GM18505 (cell line): ENCODE measurements around the gene PDCD10.

Experiments
- ATAC-seq: cut with Tn5 transposase; IDR thresholded peaks from one replicate; pipeline ENCODE4 v1.9.1; 2021; ENCODE audit not compliant: unreplicated experiment
- POLR2A ChIP-seq: IDR thresholded peaks from 4 replicates; pipeline ENCODE4 v1.6.1; 2011; ENCODE audit warnings: borderline replicate concordance; ENCODE audit not compliant: insufficient read depth, insufficient read length; ENCODE audit errors: extremely low read depth

Gene PDCD10

DNA sequence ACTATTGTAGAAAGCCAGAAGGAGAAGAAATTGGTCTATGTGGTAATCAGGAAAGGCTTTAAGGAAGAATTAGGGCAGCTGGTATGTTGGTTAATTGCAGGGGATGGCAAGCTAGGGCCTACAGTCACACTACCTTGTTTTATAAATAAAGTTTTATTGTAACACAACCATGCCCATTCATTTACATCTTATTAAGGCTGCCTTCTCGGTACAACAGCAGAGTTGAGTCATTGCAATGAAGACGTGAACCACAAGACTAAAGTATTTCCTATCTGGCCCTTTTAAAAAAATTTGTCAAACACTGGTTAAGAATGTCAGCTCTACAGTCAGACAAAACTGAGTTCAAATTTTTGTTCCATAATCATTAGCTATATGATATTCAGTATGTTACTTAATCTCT lies 9.1 kb upstream of the PDCD10 start:
- no peak for TF ChIP-seq POLR2A
- ATAC-seq, result no peak

DNA sequence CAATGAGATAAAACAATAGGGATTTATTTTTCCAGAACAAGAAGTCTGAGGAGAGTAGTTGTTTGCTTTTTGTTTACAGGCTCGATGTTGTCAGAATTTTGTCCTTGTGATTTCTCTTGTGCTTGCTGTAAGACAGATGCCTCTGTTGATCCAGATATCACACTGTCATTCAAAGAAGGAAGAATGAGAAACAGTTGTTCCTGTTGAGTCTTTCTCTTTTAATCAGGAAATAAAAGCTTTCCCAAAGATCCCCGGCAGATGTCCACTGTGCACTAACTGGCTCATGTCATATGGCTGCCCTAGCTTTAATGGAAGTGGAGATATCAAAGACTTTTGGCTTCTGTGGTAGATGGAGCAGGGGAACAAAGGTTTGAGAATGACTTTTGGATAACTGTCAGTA lies 7.6 kb upstream of the PDCD10 start:
- ATAC-seq, result no peak
- no peak for TF ChIP-seq POLR2A

DNA sequence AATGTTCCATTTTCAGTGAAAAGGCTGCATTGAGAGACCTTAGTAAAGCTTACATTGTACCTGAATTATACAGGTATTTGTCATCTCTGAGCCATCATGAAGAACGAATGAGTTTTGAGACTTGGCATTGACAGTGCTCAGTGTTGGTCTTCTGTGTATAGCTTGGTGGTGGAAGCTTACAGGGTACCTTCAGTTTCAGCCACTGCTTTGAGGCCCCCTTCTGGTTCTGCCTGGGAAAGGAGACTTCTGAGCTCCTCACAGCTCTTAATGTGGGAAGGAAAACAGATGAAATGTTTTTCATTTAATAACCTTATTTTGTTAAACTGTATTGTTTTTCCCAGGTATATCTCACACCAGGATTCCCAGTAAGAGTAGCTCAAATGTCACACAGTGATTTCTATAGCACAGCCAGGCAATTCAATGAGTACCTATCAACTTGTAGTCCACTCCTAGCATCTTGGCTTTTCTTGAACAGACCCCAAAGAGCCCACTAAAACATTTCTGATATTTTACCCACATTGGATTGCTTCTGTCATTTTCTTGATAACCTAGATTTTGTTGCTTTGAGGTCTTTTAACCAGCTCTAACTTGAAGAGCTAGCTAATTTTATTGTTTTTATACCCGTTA lies 6.4 kb upstream of the PDCD10 start:
- peak; percentile 98 for ATAC-seq
- no peak for TF ChIP-seq POLR2A

DNA sequence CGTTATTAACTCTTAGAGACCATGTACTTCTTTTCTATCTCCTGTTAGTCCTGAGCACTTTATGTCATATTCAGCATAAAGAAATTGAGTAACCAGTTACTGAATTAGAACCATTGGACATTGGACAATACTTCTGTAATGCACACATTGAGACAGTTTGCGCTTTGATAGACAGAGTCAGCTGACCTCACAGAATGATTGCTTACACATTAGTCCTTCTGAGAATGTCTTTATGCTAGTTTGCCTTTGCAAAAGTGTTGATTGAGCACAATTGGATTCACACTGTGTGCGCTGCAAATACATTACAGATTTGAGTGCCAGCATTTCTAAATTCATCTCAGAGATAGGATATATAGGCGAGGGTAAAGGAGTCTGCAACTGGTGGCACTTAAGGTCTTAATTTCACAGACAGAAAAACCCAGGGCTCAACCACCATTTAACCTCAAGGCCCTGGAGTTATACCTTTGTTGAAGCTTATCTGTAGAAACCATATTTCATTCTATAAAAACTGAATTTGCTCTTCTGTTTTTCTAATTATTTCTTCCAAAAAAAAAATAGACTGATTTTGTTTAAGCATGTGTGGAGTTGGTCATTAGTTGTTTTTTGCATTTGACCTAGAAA lies 4.6 kb upstream of the PDCD10 start:
- TF ChIP-seq POLR2A, result no peak

GRCh38 chr3:167738037-167738436 lies 3.3 kb upstream of the PDCD10 start:
- no peak for TF ChIP-seq POLR2A
- no peak for ATAC-seq

More for the DNA sequence above, 4.6 kb upstream of the PDCD10 start:
- ATAC-seq, result no peak

- ATAC-seq, result no peak
- TF ChIP-seq POLR2A, result no peak
These were observed 2.3 kb upstream of the PDCD10 start for GRCh38 chr3:167736997-167737396.

- ATAC-seq, result no peak
- no peak for TF ChIP-seq POLR2A
These were observed 1.6 kb upstream of the PDCD10 start for GRCh38 chr3:167736264-167736787.

- peak; percentile 82 for TF ChIP-seq POLR2A
- ATAC-seq, result peak; percentile 54
These were observed 794 bp upstream of the PDCD10 start, which contains the start of gene SERPINI1 for GRCh38 chr3:167735233-167736138. Gene SERPINI1 (plus strand): TSS chr3:167735721. CDS start chr3:167789129, 53,408 bp downstream.

GRCh38 chr3:167733961-167734497 lies 663 bp downstream of the PDCD10 start:
- TF ChIP-seq POLR2A, result no peak
- ATAC-seq, result no peak

DNA sequence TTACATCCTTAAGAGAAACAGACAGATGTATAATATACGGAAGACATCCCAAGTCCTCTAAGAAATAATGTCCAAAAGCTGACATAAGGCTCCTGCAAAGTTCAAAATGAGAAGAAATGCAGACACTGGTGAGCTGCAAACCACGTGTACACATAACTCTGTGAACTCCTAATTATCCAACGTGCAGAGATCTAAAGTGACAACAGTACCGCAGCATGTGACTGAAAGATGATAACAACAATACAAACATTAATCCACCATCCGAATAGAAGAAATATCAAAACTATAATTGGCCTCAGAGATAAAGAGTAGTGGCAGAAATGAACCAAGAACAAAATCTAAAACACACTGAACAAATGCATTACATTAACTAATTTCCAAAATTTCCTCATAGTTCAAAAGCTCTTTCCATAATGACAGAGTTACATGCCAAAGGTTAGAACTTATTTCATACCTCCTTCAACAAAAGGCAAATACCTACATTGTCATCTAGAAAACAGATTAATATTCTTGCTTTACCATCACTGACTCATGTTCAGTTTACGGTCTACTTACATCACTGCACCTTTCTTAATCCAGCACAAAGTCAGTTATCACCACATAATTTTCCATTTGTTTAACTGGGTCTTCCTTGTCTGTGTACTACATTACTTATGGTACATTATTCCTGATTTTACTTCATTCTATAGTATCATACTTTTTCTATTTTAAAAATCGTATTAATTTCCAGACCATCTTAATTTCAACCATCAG lies 2.2 kb downstream of the PDCD10 start:
- no peak for TF ChIP-seq POLR2A
- no peak for ATAC-seq

GRCh38 chr3:167731393-167731792 lies 3.3 kb downstream of the PDCD10 start:
- no peak for ATAC-seq
- no peak for TF ChIP-seq POLR2A

DNA sequence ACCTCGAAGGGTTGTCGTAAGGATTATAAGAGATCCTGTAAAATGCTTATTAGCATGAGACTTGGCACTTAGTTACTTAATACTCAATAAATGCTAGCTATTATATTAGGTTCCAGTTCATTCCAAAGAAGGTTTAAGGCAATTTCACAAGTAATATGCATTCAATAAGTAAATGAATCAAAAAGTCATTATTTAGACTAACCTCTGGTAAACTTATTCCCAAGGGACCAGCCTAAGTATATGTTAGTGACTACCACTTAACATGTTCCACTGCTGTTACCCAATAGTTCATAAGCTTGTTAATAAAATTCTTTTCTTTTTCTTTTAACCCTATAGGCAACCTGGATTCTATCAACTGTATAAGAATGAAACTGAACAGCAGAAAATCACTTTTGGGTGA lies 5.1 kb downstream of the PDCD10 start:
- ATAC-seq, result no peak
- TF ChIP-seq POLR2A, result no peak
